AG04450 (cell line): ENCODE data around the gene TFPI. TPM values are rescaled to one million over a fixed set of nuclear protein-coding genes. Genes with fewer than 3 reads are reported as not detected.

ENCODE experiments used
- CTCF ChIA-PET: fragments of 300-600, 350-600 bp; formaldehyde crosslinking; extraction: SDS; loops from one replicate; lab custom pipeline; 2022; ENCODE audit warnings: antibody characterized with exemption, inconsistent platforms; lab: Charles Lee
- POLR2A ChIA-PET: fragments of 350-600 bp; formaldehyde crosslinking; extraction: SDS; loops from one replicate; lab custom pipeline; 2021; ENCODE audit warnings: antibody characterized with exemption, inconsistent platforms; lab: Yijun Ruan, JAX
- DNase-seq: peaks from one replicate; pipeline ENCODE4 v3.0.0-alpha.2; 2011; ENCODE audit warnings: low read depth, low spot score
- H3K27ac ChIP-seq: one replicate; pipeline ENCODE4 v1.5.1; 2012; ENCODE audit warnings: low read depth, low read length, control low read depth
- H3K27me3 ChIP-seq: one replicate; pipeline ENCODE4 v1.6.0; 2012; ENCODE audit warnings: low read length; ENCODE audit not compliant: control insufficient read depth, insufficient read depth
- H3K4me3 ChIP-seq: 2 replicates; pipeline ENCODE4 v1.5.1; 2011; ENCODE audit warnings: mild to moderate bottlenecking, low read depth, low read length, control low read depth
- H3K9me3 ChIP-seq: 2 replicates; pipeline ENCODE4 v1.5.1; 2012; ENCODE audit warnings: low read length; ENCODE audit not compliant: control insufficient read depth, insufficient read depth
- polyA plus RNA-seq: library from polyadenylated mRNA; depleted of rRNA; stranded (reverse); fragments of >200 nt; gene quantifications from 2 replicates; pipeline ENCODE4 v1.2.3, GENCODE V29; 2011
- TF ChIP-seq, protein P1 (sequence below): IDR thresholded peaks from 2 replicates; pipeline ENCODE4 v1.5.1; 2011; ENCODE audit warnings: low read depth, low read length, control low read depth, inconsistent platforms

The TFPI gene
- polyA plus RNA-seq, 1 experiment: 91.2 TPM

DNA sequence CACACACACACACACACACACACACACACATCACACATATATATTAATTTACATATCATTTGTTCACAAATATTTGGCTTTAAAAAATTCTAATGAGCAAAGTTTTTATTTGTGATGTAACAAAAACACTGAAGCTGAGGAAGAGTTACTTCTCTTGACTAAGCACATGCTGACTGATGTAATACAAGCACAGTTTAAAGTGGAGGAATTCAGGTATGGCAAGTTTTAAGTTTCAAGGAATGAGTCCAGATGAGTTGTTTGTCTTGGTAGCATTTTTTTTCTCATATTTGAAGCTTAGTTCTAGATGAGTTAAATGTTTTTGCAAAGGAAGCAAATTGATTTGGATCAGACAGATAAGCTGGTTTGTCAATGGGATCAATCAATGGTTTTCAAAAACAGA is 86.0 kb downstream of the TFPI start:
- no peak for DNase-seq
- Histone ChIP-seq H3K9me3 (no peaks in the 10 kb centered on the region), H3K4me3 (no peak overlapping the region), H3K27me3 (no peaks in the 10 kb centered on the region), H3K27ac (no peak overlapping the region)
- POLR2A ChIA-PET: no interaction called here
- TF ChIP-seq, protein P1, sequence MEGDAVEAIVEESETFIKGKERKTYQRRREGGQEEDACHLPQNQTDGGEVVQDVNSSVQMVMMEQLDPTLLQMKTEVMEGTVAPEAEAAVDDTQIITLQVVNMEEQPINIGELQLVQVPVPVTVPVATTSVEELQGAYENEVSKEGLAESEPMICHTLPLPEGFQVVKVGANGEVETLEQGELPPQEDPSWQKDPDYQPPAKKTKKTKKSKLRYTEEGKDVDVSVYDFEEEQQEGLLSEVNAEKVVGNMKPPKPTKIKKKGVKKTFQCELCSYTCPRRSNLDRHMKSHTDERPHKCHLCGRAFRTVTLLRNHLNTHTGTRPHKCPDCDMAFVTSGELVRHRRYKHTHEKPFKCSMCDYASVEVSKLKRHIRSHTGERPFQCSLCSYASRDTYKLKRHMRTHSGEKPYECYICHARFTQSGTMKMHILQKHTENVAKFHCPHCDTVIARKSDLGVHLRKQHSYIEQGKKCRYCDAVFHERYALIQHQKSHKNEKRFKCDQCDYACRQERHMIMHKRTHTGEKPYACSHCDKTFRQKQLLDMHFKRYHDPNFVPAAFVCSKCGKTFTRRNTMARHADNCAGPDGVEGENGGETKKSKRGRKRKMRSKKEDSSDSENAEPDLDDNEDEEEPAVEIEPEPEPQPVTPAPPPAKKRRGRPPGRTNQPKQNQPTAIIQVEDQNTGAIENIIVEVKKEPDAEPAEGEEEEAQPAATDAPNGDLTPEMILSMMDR: no peak
- CTCF ChIA-PET: interaction anchor here (0.8 to 1.4 kb wide), 2 partner anchors 565 to 606 kb away, joined by 3 read pairs; no protein-coding TSS in a partner anchor

DNA sequence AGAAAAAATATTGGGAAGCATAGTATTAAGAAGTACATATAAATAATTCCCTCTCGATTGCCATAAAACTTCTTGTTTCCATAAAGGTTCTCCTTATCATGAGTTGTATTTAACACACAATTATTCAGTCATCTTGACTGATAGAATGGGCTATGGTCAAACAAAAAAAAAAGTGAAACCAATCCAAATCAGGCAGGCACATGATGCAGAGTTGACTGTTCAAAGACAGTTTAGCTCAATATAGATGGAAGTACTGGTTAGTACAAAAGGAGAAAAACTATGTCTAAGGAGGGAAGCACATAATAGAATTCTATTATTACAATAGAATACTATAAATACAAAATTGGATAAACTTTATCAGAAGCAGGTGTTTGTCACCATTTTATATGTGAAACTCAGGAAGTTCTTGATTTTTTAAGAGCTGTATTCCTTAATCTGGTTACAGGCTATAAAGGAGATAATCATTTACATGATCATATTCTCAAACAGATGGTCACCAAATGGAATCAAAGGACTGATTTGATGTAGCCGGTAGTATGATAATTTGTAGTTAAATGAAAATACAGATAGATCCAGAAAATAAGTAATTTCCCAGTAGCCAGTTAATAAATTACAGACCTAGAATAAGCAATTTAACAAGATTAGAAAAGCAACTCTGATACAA is 88.0 kb downstream of the TFPI start:
- Histone ChIP-seq H3K9me3 (no peaks in the 10 kb centered on the region), H3K27ac (no peak overlapping the region), H3K27me3 (no peaks in the 10 kb centered on the region), H3K4me3 (no peak overlapping the region)
- CTCF ChIA-PET: interaction anchor here (0.7 to 1.6 kb wide), 2 partner anchors 115 to 604 kb away, joined by 3 to 5 read pairs; no protein-coding TSS in a partner anchor
- TF ChIP-seq, protein P1: no peak
- DNase-seq: no peak
- POLR2A ChIA-PET: no interaction called here

DNA sequence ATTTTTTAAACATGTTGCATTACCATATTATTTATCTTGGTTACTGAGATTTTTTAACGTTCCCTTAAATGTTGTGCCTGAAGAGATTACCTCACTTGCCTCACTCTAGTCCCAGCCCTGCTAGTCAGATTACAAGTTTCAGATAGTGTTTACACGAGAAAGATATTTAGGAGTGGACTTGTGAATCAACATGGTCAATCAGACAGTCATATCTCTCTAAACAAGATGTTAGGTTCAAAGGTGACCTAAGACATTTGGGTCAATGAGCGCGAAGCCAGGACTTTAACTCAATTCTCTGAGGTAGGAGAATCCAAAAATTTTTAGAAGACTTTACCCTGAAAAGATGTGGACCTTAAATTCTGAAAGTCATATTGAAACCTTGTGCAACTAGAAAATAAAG is 91.4 kb downstream of the TFPI start:
- Histone ChIP-seq H3K9me3 (no peaks in the 10 kb centered on the region), H3K27me3 (no peaks in the 10 kb centered on the region), H3K27ac (no peak overlapping the region), H3K4me3 (no peak overlapping the region)
- TF ChIP-seq, protein P1: no peak
- POLR2A ChIA-PET: no interaction called here
- no peak for DNase-seq
- CTCF ChIA-PET: no interaction called here

DNA sequence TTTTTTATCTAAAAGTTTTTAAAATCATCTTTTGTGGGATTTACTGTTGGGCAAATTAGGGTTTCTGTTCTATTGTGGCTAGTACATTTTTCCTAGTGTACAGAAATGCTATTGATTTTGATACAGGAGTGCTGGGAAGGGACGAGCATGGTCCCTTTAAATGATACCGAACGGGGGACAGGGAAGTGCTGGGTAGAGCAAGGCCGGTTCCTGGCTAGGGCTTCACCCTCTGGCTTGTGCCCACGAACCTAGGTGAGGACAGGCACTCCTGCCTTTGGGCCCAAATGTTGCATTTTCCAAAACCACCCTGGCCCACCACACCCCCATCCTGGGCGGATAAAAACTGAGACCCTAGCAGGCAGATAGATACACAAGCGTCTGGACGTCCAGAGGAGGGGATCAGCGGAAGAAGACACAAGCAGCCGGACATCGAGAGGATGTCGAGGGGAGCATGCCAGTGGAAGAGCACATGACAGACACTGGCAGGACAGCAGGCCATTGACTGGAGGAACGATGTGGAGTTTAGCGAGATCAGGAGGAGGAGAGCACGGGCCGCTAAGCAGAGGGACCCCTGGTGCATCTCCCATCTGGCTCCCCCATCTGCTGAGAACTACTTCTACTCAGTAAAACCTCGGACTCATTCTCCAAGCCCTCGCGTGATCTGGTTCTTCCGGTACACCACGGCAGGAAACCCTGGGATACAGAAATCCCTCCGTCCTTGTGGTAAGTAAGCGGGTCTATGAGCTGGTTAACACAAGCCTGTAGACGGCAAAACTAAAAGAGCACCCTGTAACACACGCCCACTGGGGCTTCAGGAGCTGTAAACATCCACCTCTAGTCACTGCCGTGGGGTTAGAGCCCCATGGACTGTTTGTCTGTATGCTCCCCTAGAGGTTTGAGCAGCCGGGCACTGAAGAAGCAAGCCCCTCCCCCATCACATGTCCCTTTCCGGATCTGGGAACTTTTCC is 92.7 kb downstream of the TFPI start:
- TF ChIP-seq, protein P1: no peak
- Histone ChIP-seq H3K9me3 (no peaks in the 10 kb centered on the region), H3K27me3 (no peaks in the 10 kb centered on the region), H3K27ac (no peak overlapping the region), H3K4me3 (no peak overlapping the region)
- CTCF ChIA-PET: no interaction called here
- no peak for DNase-seq
- POLR2A ChIA-PET: no interaction called here
